ENCODE data around the gene PPP4C.

PPP4C gene

GRCh38 chr16:30054959-30055553 lies 20.7 kb upstream of the PPP4C start:
- Histone ChIP-seq H4K20me1 (ENCODE audit: insufficient read depth, low read length) (no peaks in the 10 kb centered on the region), H3K27me3 (ENCODE audit: low read depth, low read length) (no peaks in the 10 kb centered on the region), H2AFZ (ENCODE audit: low read depth, low read length) (no peak overlapping the region), H3K4me1 (ENCODE audit: low read length) (peaks cover 5% of the 10 kb centered on the region), H3K4me3 (ENCODE audit: low read length) (no peak overlapping the region), H3K79me2 (ENCODE audit: low read length) (no peaks in the 10 kb centered on the region), H3K36me3 (replicated peaks; ENCODE audit: low read depth, low read length) (no peaks in the 10 kb centered on the region), H3K27ac (ENCODE audit: low read length) (no peak overlapping the region), H3K9ac (ENCODE audit: low read length) (no peak overlapping the region), H3K9me3 (ENCODE audit: insufficient read depth, low read length) (no peaks in the 10 kb centered on the region), H3K4me2 (ENCODE audit: low read length) (no peak overlapping the region)
- peak; percentile 65 for TF ChIP-seq CTCF (IDR thresholded peaks at IDR 0.05; ENCODE audit: low read depth, low read length)
- no peak for TF ChIP-seq EZH2phosphoT487 (IDR thresholded peaks at IDR 0.05; ENCODE audit: low read depth)

GRCh38 chr16:30060346-30060745 lies 15.4 kb upstream of the PPP4C start:
- H3K9ac ChIP-seq (ENCODE audit: low read length) = no peak overlapping the region
- H3K36me3 ChIP-seq (replicated peaks; ENCODE audit: low read depth, low read length) = no peaks in the 10 kb centered on the region
- H2AFZ ChIP-seq (ENCODE audit: low read depth, low read length) = no peak overlapping the region
- no peak for TF ChIP-seq CTCF (IDR thresholded peaks at IDR 0.05; ENCODE audit: low read depth, low read length)
- no peak for TF ChIP-seq EZH2phosphoT487 (IDR thresholded peaks at IDR 0.05; ENCODE audit: low read depth)
- H4K20me1 ChIP-seq (ENCODE audit: insufficient read depth, low read length) = no peaks in the 10 kb centered on the region
- peaks cover 18% of the 10 kb centered on the region for H3K79me2 ChIP-seq (ENCODE audit: low read length)
- H3K4me3 ChIP-seq (ENCODE audit: low read length) = no peak overlapping the region
- no peaks in the 10 kb centered on the region for H3K9me3 ChIP-seq (ENCODE audit: insufficient read depth, low read length)
- H3K4me2 ChIP-seq (ENCODE audit: low read length) = no peak overlapping the region
- peaks cover 8% of the 10 kb centered on the region for H3K4me1 ChIP-seq (ENCODE audit: low read length)
- no peaks in the 10 kb centered on the region for H3K27me3 ChIP-seq (ENCODE audit: low read depth, low read length)
- H3K27ac ChIP-seq (ENCODE audit: low read length) = no peak overlapping the region

- H3K4me3 ChIP-seq (ENCODE audit: low read length) = no peak overlapping the region
- 0 out of 2 replicates have a peak, but pooled peaks cover 3% of the 10 kb centered on the region for H4K20me1 ChIP-seq (ENCODE audit: insufficient read depth, low read length)
- H2AFZ ChIP-seq (ENCODE audit: low read depth, low read length) = no peak overlapping the region
- no peak overlapping the region for H3K9ac ChIP-seq (ENCODE audit: low read length)
- H3K4me1 ChIP-seq (ENCODE audit: low read length) = peaks cover 8% of the 10 kb centered on the region
- TF ChIP-seq CTCF (IDR thresholded peaks at IDR 0.05; ENCODE audit: low read depth, low read length) (no peak), EZH2phosphoT487 (IDR thresholded peaks at IDR 0.05; ENCODE audit: low read depth) (no peak)
- H3K9me3 ChIP-seq (ENCODE audit: insufficient read depth, low read length) = no peaks in the 10 kb centered on the region
- peaks cover 24% of the 10 kb centered on the region for H3K79me2 ChIP-seq (ENCODE audit: low read length)
- H3K27me3 ChIP-seq (ENCODE audit: low read depth, low read length) = no peaks in the 10 kb centered on the region
- no peak overlapping the region for H3K4me2 ChIP-seq (ENCODE audit: low read length)
- H3K27ac ChIP-seq (ENCODE audit: low read length) = no peak overlapping the region
- peaks cover 4% of the 10 kb centered on the region for H3K36me3 ChIP-seq (replicated peaks; ENCODE audit: low read depth, low read length)
Measured at GRCh38 chr16:30060836-30061554, 14.8 kb upstream of the PPP4C start.

GRCh38 chr16:30063278-30063892 lies 12.4 kb upstream of the PPP4C start:
- H3K4me3 ChIP-seq (ENCODE audit: low read length) = peak overlapping the region; percentile 94
- H3K79me2 ChIP-seq (ENCODE audit: low read length) = peaks cover 45% of the 10 kb centered on the region
- peak overlapping the region; percentile 43; the same call in 1 of the 2 replicates for H2AFZ ChIP-seq (ENCODE audit: low read depth, low read length)

More at GRCh38 chr16:30063278-30063892, 12.4 kb upstream of the PPP4C start:
- Histone ChIP-seq H3K9ac (ENCODE audit: low read length) (peak overlapping the region; percentile 92), H4K20me1 (ENCODE audit: insufficient read depth, low read length) (peaks cover 23% of the 10 kb centered on the region), H3K4me1 (ENCODE audit: low read length) (peaks cover 18% of the 10 kb centered on the region), H3K9me3 (ENCODE audit: insufficient read depth, low read length) (no peaks in the 10 kb centered on the region), H3K27me3 (ENCODE audit: low read depth, low read length) (no peaks in the 10 kb centered on the region), H3K27ac (ENCODE audit: low read length) (peak overlapping the region; percentile 92), H3K4me2 (ENCODE audit: low read length) (peak overlapping the region; percentile 86), H3K36me3 (replicated peaks; ENCODE audit: low read depth, low read length) (peaks cover 24% of the 10 kb centered on the region)
- TF ChIP-seq EZH2phosphoT487 (IDR thresholded peaks at IDR 0.05; ENCODE audit: low read depth) = no peak
